Limb (tissue), 2 donors: ENCODE measurements around the gene RELL2.

ENCODE experiments used
- DNase-seq, 2 donors: peaks; one replicate each; pipeline ENCODE4 v3.0.0-alpha.2; 2016; ENCODE audit errors: extremely low spot score in 2 of 2

Gene RELL2

GRCh38 chr5:141618804-141619554, 17.8 kb upstream of the RELL2 start, which contains the start of gene DIAPH1:
Gene DIAPH1 (minus strand): TSS chr5:141619000. CDS start chr5:141618914, 86 bp downstream.
- peak; percentile 94 to 99 for DNase-seq

GRCh38 chr5:141623186-141623585, 13.6 kb upstream of the RELL2 start:
- DNase-seq, result no peak

- DNase-seq, result no peak
These were observed 13.2 kb upstream of the RELL2 start for GRCh38 chr5:141623611-141624010.

GRCh38 chr5:141628175-141628788, 8.5 kb upstream of the RELL2 start:
- no peak for DNase-seq

- no peak for DNase-seq
These were observed 6.1 kb upstream of the RELL2 start for GRCh38 chr5:141630570-141631140.

- no peak for DNase-seq
These were observed 4.1 kb upstream of the RELL2 start for GRCh38 chr5:141632650-141633049.

- no peak for DNase-seq
These were observed 2.8 kb upstream of the RELL2 start for GRCh38 chr5:141633871-141634561.

GRCh38 chr5:141634720-141635119, 2.1 kb upstream of the RELL2 start:
- DNase-seq, result no peak

GRCh38 chr5:141635646-141636045, 1.2 kb upstream of the RELL2 start:
- no peak for DNase-seq

- no peak for DNase-seq
These were observed 738 bp upstream of the RELL2 start for GRCh38 chr5:141636106-141636412.

- peak in 1 of 2 donors; percentile 61 for DNase-seq
These were observed 448 bp downstream of the RELL2 start for GRCh38 chr5:141637123-141637766.

- peak; percentile 22 to 70 for DNase-seq
These were observed 1.1 kb downstream of the RELL2 start for GRCh38 chr5:141637767-141638419.

GRCh38 chr5:141638771-141639170, 2.0 kb downstream of the RELL2 start:
- no peak for DNase-seq

- no peak for DNase-seq
These were observed 2.7 kb downstream of the RELL2 start for GRCh38 chr5:141639357-141640050.

GRCh38 chr5:141640051-141640415, 3.2 kb downstream of the RELL2 start:
- DNase-seq, result no peak

- DNase-seq, result no peak
These were observed 3.9 kb downstream of the RELL2 start for GRCh38 chr5:141640698-141641097.

GRCh38 chr5:141641634-141642267, 5.0 kb downstream of the RELL2 start:
- no peak for DNase-seq

GRCh38 chr5:141646026-141646425, 9.2 kb downstream of the RELL2 start:
- DNase-seq, result no peak

GRCh38 chr5:141647242-141647641, 10.4 kb downstream of the RELL2 start:
- no peak for DNase-seq

GRCh38 chr5:141647851-141648250, 11.1 kb downstream of the RELL2 start:
- no peak for DNase-seq
